Measurements from ENCODE around the gene HMCN2. TPM values are rescaled to one million over a fixed set of nuclear protein-coding genes. Genes with fewer than 3 reads are reported as not detected.

Gene HMCN2
- total RNA-seq, 4 donors from 2014 or later: 1.3 to 6.3 (median 3.5) TPM

- no peaks in the 10 kb centered on the region for H3K36me3 ChIP-seq
- H3K9me3 ChIP-seq: no peaks in the 10 kb centered on the region
- no peak overlapping the region for H3K4me3 ChIP-seq
- no peak overlapping the region for H3K27ac ChIP-seq
- DNase-seq (ENCODE audit: low spot score in 2 of 2): no peak
- WGBS: 32% methylated on average over 7 of the region's 12 CpGs
- H3K27me3 ChIP-seq: peaks cover 5% of the 10 kb centered on the region
- TF ChIP-seq POLR2A (IDR thresholded peaks at IDR 0.05) (no peak), EP300 (IDR thresholded peaks at IDR 0.05) (no peak), CTCF (IDR thresholded peaks at IDR 0.05) (no peak), POLR2AphosphoS5 (IDR thresholded peaks at IDR 0.05) (no peak)
- peaks cover 74% of the 10 kb centered on the region for H3K4me1 ChIP-seq
Observed at GRCh38 chr9:130448035-130448624, 182.6 kb downstream of the HMCN2 start.

- 87% methylated on average over 10 of the region's 10 CpGs for WGBS
- Histone ChIP-seq H3K9me3 (no peaks in the 10 kb centered on the region), H3K27ac (no peak overlapping the region), H3K36me3 (no peaks in the 10 kb centered on the region), H3K4me1 (peaks cover 74% of the 10 kb centered on the region), H3K4me3 (no peak overlapping the region), H3K27me3 (peaks cover 5% of the 10 kb centered on the region)
- DNase-seq (ENCODE audit: low spot score in 2 of 2): no peak
- no peak for TF ChIP-seq POLR2A (IDR thresholded peaks at IDR 0.05)
- no peak for TF ChIP-seq EP300 (IDR thresholded peaks at IDR 0.05)
- TF ChIP-seq CTCF (IDR thresholded peaks at IDR 0.05): no peak
- no peak for TF ChIP-seq POLR2AphosphoS5 (IDR thresholded peaks at IDR 0.05)
Observed at GRCh38 chr9:130448771-130449603, 183.4 kb downstream of the HMCN2 start.

GRCh38 chr9:130450344-130451003 is 184.9 kb downstream of the HMCN2 start:
- H3K9me3 ChIP-seq: no peaks in the 10 kb centered on the region
- H3K4me1 ChIP-seq: peaks cover 60% of the 10 kb centered on the region
- DNase-seq (ENCODE audit: low spot score in 2 of 2): no peak
- no peaks in the 10 kb centered on the region for H3K36me3 ChIP-seq
- H3K27me3 ChIP-seq: no peaks in the 10 kb centered on the region
- H3K27ac ChIP-seq: no peak overlapping the region
- 75% methylated on average over 13 of the region's 15 CpGs for WGBS
- TF ChIP-seq EP300 (IDR thresholded peaks at IDR 0.05): no peak
- TF ChIP-seq POLR2AphosphoS5 (IDR thresholded peaks at IDR 0.05): no peak
- TF ChIP-seq POLR2A (IDR thresholded peaks at IDR 0.05): no peak
- TF ChIP-seq CTCF (IDR thresholded peaks at IDR 0.05): no peak
- H3K4me3 ChIP-seq: no peak overlapping the region

GRCh38 chr9:130451004-130451390 is 185.4 kb downstream of the HMCN2 start:
- peaks cover 55% of the 10 kb centered on the region for H3K4me1 ChIP-seq
- H3K36me3 ChIP-seq: no peaks in the 10 kb centered on the region
- H3K27me3 ChIP-seq: no peaks in the 10 kb centered on the region
- DNase-seq (ENCODE audit: low spot score in 2 of 2): no peak
- H3K9me3 ChIP-seq: no peaks in the 10 kb centered on the region
- peak overlapping the region; percentile 48 for H3K27ac ChIP-seq
- 41% methylated on average over 6 of the region's 14 CpGs for WGBS
- TF ChIP-seq POLR2AphosphoS5 (IDR thresholded peaks at IDR 0.05): no peak
- TF ChIP-seq POLR2A (IDR thresholded peaks at IDR 0.05): no peak
- TF ChIP-seq CTCF (IDR thresholded peaks at IDR 0.05): no peak
- TF ChIP-seq EP300 (IDR thresholded peaks at IDR 0.05): no peak
- no peak overlapping the region for H3K4me3 ChIP-seq

Measured in suprapubic skin (tissue), 4 donors.